Muscle layer of duodenum (tissue), 2 donors: ENCODE results near the gene ZSWIM5.

Experiments used
- H3K27ac ChIP-seq: one replicate; pipeline ENCODE4 v1.7.0; 2013; ENCODE audit warnings: mild to moderate bottlenecking, low read length
- H3K27me3 ChIP-seq: one replicate; pipeline ENCODE4 v1.7.0; 2013; ENCODE audit warnings: low read depth, mild to moderate bottlenecking, control low read depth, low read length
- H3K36me3 ChIP-seq, 2 donors: one replicate each; pipeline ENCODE4 v1.7.0; 2013; ENCODE audit warnings: low read length in 2 of 2, control low read depth in 1 of 2, mild to moderate bottlenecking in 1 of 2; ENCODE audit not compliant: insufficient read depth in 2 of 2, control insufficient read depth in 1 of 2
- H3K4me1 ChIP-seq, 2 donors: one replicate each; pipeline ENCODE4 v1.7.0; 2013; ENCODE audit warnings: low read length in 2 of 2, mild to moderate bottlenecking in 2 of 2, control low read depth in 1 of 2, moderate library complexity in 1 of 2; ENCODE audit not compliant: insufficient read depth in 2 of 2, control insufficient read depth in 1 of 2
- H3K4me3 ChIP-seq, 2 donors: one replicate each; pipeline ENCODE4 v1.7.0; 2013; ENCODE audit warnings: low read length in 2 of 2, low read depth in 1 of 2, mild to moderate bottlenecking in 1 of 2
- H3K9me3 ChIP-seq, 2 donors: one replicate each; pipeline ENCODE4 v1.7.0; 2013; ENCODE audit warnings: low read length in 2 of 2, control low read depth in 1 of 2, mild to moderate bottlenecking in 1 of 2; ENCODE audit not compliant: control insufficient read depth in 1 of 2
- donor health status: healthy.

Gene ZSWIM5

GRCh38 chr1:45016090-45016697, 190.2 kb downstream of the ZSWIM5 start:
- H3K4me1 ChIP-seq: peaks cover 8 to 33% of the 10 kb centered on the region in 2 donors
- no peaks in the 10 kb centered on the region for H3K27me3 ChIP-seq
- H3K9me3 ChIP-seq: no peaks in the 10 kb centered on the region
- no peak overlapping the region for H3K4me3 ChIP-seq
- no peak overlapping the region for H3K27ac ChIP-seq
- H3K36me3 ChIP-seq: peaks cover 0 to 13% of the 10 kb centered on the region in 2 donors

DNA sequence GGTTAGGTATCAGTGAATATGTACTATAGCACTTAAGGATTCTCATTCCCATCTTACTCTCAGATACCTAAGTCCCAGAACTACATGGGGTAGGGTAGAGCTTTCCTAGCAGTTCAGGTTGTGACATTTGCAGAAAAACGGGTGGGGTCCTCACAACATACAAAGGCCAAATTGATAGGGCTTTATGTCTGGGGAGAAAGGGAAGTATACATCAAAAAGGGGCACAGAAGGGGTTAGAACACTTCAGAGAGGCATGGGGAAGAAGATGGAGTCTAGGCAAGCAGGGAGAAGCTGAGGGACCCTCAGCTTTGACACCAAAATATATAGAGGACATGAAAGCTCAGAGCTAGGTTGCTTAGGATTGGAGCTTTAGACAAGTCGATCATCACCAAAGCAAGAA, 190.7 kb downstream of the ZSWIM5 start:
- peaks cover 8 to 34% of the 10 kb centered on the region in 2 donors for H3K4me1 ChIP-seq
- no peak overlapping the region for H3K27ac ChIP-seq
- no peaks in the 10 kb centered on the region for H3K27me3 ChIP-seq
- no peak overlapping the region for H3K4me3 ChIP-seq
- peaks cover 0 to 13% of the 10 kb centered on the region in 2 donors for H3K36me3 ChIP-seq
- H3K9me3 ChIP-seq: no peaks in the 10 kb centered on the region

- H3K9me3 ChIP-seq: no peaks in the 10 kb centered on the region
- H3K27ac ChIP-seq: no peak overlapping the region
- H3K27me3 ChIP-seq: no peaks in the 10 kb centered on the region
- peaks cover 16 to 43% of the 10 kb centered on the region in 2 donors for H3K4me1 ChIP-seq
- H3K36me3 ChIP-seq: peaks cover 0 to 13% of the 10 kb centered on the region in 2 donors
- no peak overlapping the region for H3K4me3 ChIP-seq
These were observed 191.9 kb downstream of the ZSWIM5 start for GRCh38 chr1:45014321-45015028.

DNA sequence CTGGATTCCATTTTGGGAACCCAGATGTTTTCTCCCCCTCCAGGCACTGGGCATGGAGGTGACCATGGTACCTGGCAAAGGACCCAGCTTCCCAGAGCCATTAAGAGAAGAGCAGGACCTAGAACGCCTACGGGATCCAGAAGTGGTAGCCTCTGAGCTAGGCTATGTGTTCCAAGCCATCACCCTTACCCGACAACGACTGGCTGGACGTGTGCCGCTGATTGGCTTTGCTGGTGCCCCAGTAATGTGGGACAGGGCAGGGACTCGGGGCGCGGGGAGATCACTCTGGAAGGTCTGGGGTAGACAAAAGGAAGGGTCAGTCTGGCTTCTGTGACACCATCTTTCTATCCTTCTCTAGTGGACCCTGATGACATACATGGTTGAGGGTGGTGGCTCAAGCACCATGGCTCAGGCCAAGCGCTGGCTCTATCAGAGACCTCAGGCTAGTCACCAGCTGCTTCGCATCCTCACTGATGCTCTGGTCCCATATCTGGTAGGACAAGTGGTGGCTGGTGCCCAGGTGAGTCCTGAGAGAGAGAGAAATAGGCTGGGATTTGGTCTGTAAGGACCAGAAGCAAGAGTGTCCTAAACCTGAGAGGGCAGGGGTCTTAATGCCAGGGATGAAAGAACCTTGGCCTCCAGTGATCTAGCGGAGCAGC, 192.7 kb downstream of the ZSWIM5 start:
- Histone ChIP-seq H3K4me3 (peak overlapping the region in 1 of 2 donors; percentile 98), H3K27me3 (no peaks in the 10 kb centered on the region), H3K9me3 (no peaks in the 10 kb centered on the region), H3K4me1 (peaks cover 16 to 48% of the 10 kb centered on the region in 2 donors), H3K36me3 (peaks cover 3 to 21% of the 10 kb centered on the region in 2 donors), H3K27ac (no peak overlapping the region)

DNA sequence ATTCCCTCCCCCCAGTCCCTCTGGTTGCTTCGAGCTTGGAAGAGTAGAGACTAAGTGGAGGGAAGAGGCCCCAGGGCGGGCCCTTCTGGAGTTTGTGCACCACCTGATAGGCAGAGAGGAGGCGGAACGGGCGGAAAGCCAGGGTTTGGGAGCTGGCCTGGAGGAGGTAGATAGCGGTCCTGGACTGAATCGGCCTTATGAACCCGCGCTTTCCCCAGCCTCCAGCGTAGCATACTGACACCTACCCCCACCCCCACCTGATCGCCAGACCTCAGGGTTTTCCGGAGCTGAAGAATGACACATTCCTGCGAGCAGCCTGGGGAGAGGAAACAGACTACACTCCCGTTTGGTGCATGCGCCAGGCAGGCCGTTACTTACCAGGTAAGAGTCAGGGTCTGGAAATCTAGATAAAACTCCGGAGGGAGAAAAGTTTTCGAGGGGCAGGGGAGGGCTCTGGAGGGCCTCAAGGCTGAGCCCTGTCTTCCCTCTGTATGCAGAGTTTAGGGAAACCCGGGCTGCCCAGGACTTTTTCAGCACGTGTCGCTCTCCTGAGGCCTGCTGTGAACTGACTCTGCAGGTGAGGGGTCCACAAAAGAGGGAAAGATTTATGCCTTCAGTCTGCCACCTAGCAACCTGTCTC, 193.6 kb downstream of the ZSWIM5 start:
- no peaks in the 10 kb centered on the region for H3K9me3 ChIP-seq
- H3K4me1 ChIP-seq: peaks cover 16 to 48% of the 10 kb centered on the region in 2 donors
- H3K36me3 ChIP-seq: peaks cover 12 to 30% of the 10 kb centered on the region in 2 donors
- peak overlapping the region; percentile 94 for H3K27ac ChIP-seq
- H3K27me3 ChIP-seq: no peaks in the 10 kb centered on the region
- H3K4me3 ChIP-seq: peak overlapping the region; percentile 90 to 98

- H3K27me3 ChIP-seq: no peaks in the 10 kb centered on the region
- peaks cover 20 to 38% of the 10 kb centered on the region in 2 donors for H3K36me3 ChIP-seq
- peak within 1 kb of the TSS; percentile 90 to 98 for H3K4me3 ChIP-seq
- H3K9me3 ChIP-seq: no peaks in the 10 kb centered on the region
- H3K27ac ChIP-seq: peak within 1 kb of the TSS; percentile 94
- peaks cover 16 to 48% of the 10 kb centered on the region in 2 donors for H3K4me1 ChIP-seq
These were observed 194.4 kb downstream of the ZSWIM5 start, which contains the start of gene UROD for GRCh38 chr1:45011837-45012638. TSS of gene UROD (plus strand) at chr1:45012254. CDS start at chr1:45012266, 12 bp downstream.

DNA sequence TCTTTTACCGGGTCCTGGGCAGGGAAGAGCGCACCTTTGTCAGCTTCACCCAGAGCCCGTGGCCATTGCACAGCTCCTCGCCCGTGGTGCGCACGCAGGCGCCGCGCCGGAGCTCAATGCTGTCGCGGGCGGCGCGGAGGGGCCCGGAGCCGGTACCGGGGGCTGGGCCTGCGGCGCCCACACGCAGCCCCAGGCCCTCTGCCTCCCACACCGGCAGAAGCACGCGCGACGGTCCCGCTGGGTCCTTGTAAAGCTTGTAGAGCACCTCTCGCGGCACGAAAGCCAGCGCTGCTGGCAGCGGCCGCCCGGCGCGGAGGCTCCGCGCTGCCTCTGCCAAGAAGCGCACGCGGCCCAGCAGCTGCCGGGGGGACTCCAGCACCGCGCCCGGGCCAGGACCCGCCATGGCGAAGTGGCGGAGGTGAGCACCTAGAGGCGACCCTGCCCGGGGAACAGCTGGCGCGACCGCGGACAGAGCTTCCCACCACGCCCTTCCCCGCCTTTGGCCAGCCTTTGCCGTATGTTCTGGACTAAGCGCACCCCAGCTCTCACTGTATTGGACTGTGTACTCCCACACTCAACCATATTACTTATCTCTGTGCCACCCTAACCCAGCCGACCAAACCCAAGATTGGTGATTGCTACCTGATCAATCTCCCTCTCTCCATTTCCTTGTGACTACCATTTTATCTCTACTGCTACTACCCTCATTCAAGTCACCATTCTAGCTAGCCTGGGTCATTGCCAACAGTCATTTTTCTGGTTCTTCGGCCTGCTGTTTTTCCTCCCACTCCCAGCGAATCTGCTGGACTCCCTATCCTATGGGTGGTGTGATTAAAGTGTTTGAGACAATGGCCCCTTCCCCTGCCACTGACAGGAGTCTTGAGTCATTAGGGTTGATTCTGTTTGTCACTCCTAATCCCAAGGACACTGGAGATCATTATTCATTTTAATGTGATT, 195.3 kb downstream of the ZSWIM5 start, which contains the start of gene HECTD3:
Gene HECTD3, minus strand, starts transcription at position 470 of the 957 bp plus-strand sequence. Its CDS starts 67 bp downstream, at position 403.
- H3K27me3 ChIP-seq: no peaks in the 10 kb centered on the region
- H3K4me3 ChIP-seq: peak within 1 kb of the TSS; percentile 90 to 98
- peak within 1 kb of the TSS; percentile 94 for H3K27ac ChIP-seq
- H3K36me3 ChIP-seq: peaks cover 25 to 45% of the 10 kb centered on the region in 2 donors
- no peaks in the 10 kb centered on the region for H3K9me3 ChIP-seq
- H3K4me1 ChIP-seq: peaks cover 16 to 48% of the 10 kb centered on the region in 2 donors

- H3K9me3 ChIP-seq: no peaks in the 10 kb centered on the region
- H3K4me3 ChIP-seq: peak overlapping the region; percentile 90 to 98
- H3K4me1 ChIP-seq: peaks cover 16 to 48% of the 10 kb centered on the region in 2 donors
- no peaks in the 10 kb centered on the region for H3K27me3 ChIP-seq
- peaks cover 34 to 49% of the 10 kb centered on the region in 2 donors for H3K36me3 ChIP-seq
- H3K27ac ChIP-seq: no peak overlapping the region
These were observed 196.2 kb downstream of the ZSWIM5 start for GRCh38 chr1:45009956-45010854.

- peaks cover 43 to 57% of the 10 kb centered on the region in 2 donors for H3K36me3 ChIP-seq
- H3K9me3 ChIP-seq: no peaks in the 10 kb centered on the region
- peaks cover 16 to 43% of the 10 kb centered on the region in 2 donors for H3K4me1 ChIP-seq
- H3K27ac ChIP-seq: no peak overlapping the region
- no peaks in the 10 kb centered on the region for H3K27me3 ChIP-seq
- H3K4me3 ChIP-seq: peak overlapping the region in 1 of 2 donors; percentile 98
These were observed 197.0 kb downstream of the ZSWIM5 start for GRCh38 chr1:45009296-45009865.
